Spleen (tissue), 11 donors: Measurements from ENCODE around the gene SLC30A3. TPM values are rescaled to one million over a fixed set of nuclear protein-coding genes. Genes with fewer than 3 reads are reported as not detected.
"Not testable (repeated sequence)": the region's sequence is repeated elsewhere in the genome, so short reads cannot be mapped to it uniquely, and the experiment has no call there.

ENCODE experiments used
- DNase-seq: peaks from one replicate; pipeline ENCODE4 v3.0.0-alpha.2; 2020
- H3K27ac ChIP-seq, 8 donors: fragments of 200-600 bp; sonication (generic) in 7 of 8; 1 replicate in 4 of 8; 2 replicates in 4 of 8; pipeline versions ENCODE4 v1.5.0 to v1.8.0; 2016 to 2021; ENCODE audit warnings: inconsistent platforms in 4 of 8, mild to moderate bottlenecking in 4 of 8, moderate library complexity in 1 of 8
- H3K27me3 ChIP-seq, 7 donors: fragments of 200-600 bp; sonication (generic) in 6 of 7; replicated peaks in 1 of 7; 1 replicate in 4 of 7; 2 replicates in 3 of 7; pipeline versions ENCODE4 v1.5.0 to v1.8.0; 2016 to 2021; ENCODE audit warnings: inconsistent platforms in 3 of 7, mild to moderate bottlenecking in 1 of 7
- H3K36me3 ChIP-seq, 6 donors: fragments of 200-600 bp; sonication (generic) in 5 of 6; 1 replicate in 4 of 6; 2 replicates in 2 of 6; pipeline versions ENCODE4 v1.5.0 to v1.8.0; 2016 to 2021; ENCODE audit warnings: inconsistent platforms in 2 of 6
- H3K4me1 ChIP-seq, 6 donors: fragments of 200-600 bp; sonication (generic) in 5 of 6; 1 replicate in 3 of 6; 2 replicates in 3 of 6; pipeline versions ENCODE4 v1.5.0 to v1.8.0; 2016 to 2021; ENCODE audit warnings: inconsistent platforms in 3 of 6
- H3K4me3 ChIP-seq, 8 donors: fragments of 200-600 bp; sonication (generic) in 7 of 8; 1 replicate in 4 of 8; 2 replicates in 4 of 8; pipeline versions ENCODE4 v1.5.0 to v1.8.0; 2016 to 2021; ENCODE audit warnings: inconsistent platforms in 4 of 8, mild to moderate bottlenecking in 4 of 8, moderate library complexity in 2 of 8
- H3K9me3 ChIP-seq, 8 donors: fragments of 200-600 bp; sonication (generic) in 7 of 8; 1 replicate in 4 of 8; 2 replicates in 4 of 8; pipeline versions ENCODE4 v1.5.0 to v1.8.0; 2016 to 2021; ENCODE audit warnings: inconsistent platforms in 4 of 8
- CTCF ChIP-seq, 11 experiments: fragments of 200-600 bp in 7 of 11; fragments of 450-650 bp in 4 of 11; sonication (generic) in 4 of 11; IDR thresholded peaks in 8 of 11; conservative IDR thresholded peaks in 3 of 11; 1 replicate in 7 of 11; 2 replicates in 4 of 11; pipeline versions ENCODE4 v1.4.0 to v1.8.0; 2016 to 2021; ENCODE audit warnings: antibody characterized with exemption in 11 of 11, inconsistent platforms in 4 of 11, mild to moderate bottlenecking in 1 of 11
- POLR2A ChIP-seq, 3 donors: fragments of 450-650 bp; IDR thresholded peaks; one replicate each; pipeline ENCODE4 v1.5.1; 2017; ENCODE audit warnings: antibody characterized with exemption in 3 of 3, mild to moderate bottlenecking in 1 of 3
- POLR2AphosphoS5 ChIP-seq, 3 donors: sonication (generic); formaldehyde crosslinking; IDR thresholded peaks; one replicate each; pipeline ENCODE4 v1.5.1; 2017; ENCODE audit warnings: antibody characterized with exemption in 3 of 3
- WGBS, 5 donors: extraction: QIAGEN DNeasy Blood & Tissue Kit in 3 of 5; methylation state at CpG; one replicate each; pipeline versions ENCODE4 v1.1.5 to v1.1.7; 2013 to 2018; 5-methylcytosine and 5-hydroxymethylcytosine counted together
- intact Hi-C: fragments of 100-400 bp; cut with DNase I; formaldehyde crosslinking; loops from one replicate; pipeline ENCODE4 v1.15.0; 2023; ENCODE audit warnings: low total_unique reads
- polyA plus RNA-seq, 3 donors: library from polyadenylated mRNA; stranded (reverse); fragments of 200-250 nt; gene quantifications; one replicate each; pipeline ENCODE4 v1.2.1, GENCODE V29; 2013
- total RNA-seq, 7 donors: library from RNA; depleted of rRNA in 3 of 7; stranded (reverse); fragments of >200 nt in 3 of 7; fragmentation: NEBNext Ultra II Directional in 4 of 7; extraction: Animal tissue kit (Norgen Biotek cat#: 25700) in 4 of 7; gene quantifications; one replicate each; pipeline versions ENCODE4 v1.1.0 to v1.2.1, GENCODE V29; 2016 to 2021
- donor health status: healthy with polysubstance abuse.
- donor health status: DM: no; HTN: no; CAD: no; lungs with moderate emphysema.
- donor health status: DM: no; HTN: no; CAD: no.
- donor health status: Bipolar disorder and iron deficiency.
- donor health status: healthy.
- donor health status: DM: no; HTN: no; CAD: no.
- donor health status: DM: yes; HTN: yes; CAD: no.

The SLC30A3 gene
- total and polyA plus RNA-seq, 10 donors: 0.05 to 0.34 (median 0.16) TPM; not detected in 5

- H3K4me1 ChIP-seq: peaks cover 5 to 10% (median 8%) of the 10 kb centered on the region in 6 donors
These were observed 15.2 kb upstream of the SLC30A3 start for GRCh38 chr2:27278010-27278409.

DNA sequence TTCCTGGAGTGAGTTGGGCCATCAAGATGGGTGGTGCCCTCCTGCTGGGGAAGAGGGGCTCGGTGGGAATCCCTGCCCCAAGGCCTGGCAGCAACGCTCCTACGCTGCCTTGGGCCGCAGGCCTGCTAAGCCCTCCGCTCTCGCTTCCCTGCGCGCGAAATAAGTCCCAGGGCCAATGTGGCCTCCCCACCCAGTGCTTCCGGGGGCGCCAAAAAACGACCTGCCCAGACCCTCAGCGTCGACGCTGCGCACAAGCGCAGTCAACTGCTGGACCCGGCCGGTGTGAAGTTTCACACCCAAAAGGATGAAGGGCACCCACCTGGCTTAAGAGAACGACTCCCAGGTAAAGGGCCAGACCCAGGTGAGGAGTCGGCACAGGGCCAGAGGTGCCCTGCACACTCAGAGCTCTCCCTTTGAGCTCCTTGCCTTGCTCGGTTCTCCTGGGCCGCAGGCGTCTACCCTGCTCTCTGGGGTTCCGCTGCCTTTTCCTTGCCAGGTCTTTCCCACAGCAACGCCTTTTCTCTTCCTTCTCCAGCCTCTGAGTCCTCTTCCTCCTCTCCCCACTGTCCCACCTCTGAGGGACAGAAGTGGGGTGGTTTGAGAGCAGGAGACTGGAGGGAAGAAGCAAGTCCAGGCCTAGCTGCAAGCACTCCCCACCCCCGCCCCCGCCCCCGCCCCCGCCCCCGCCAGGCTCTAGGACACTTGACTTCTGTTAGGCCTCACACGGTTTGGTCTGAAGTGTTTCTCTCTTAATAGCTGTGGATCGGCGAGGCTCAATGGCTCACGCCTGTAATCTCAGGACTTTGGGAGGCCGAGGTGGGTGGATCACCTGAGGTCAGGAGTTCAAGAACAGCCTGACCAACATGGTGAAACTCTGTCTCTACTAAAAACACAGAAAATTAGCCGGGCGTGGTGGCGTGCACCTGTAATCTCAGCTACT is 12.6 kb upstream of the SLC30A3 start, which contains the start of gene DNAJC5G:
Gene DNAJC5G, plus strand, starts transcription at position 223 of the 940 bp plus-strand sequence. CDS start 1,296 bp downstream, outside the sequence.
- no peak within 1 kb of the TSS for H3K4me3 ChIP-seq
- H3K9me3 ChIP-seq: no peaks in the 10 kb centered on the region
- no peaks in the 10 kb centered on the region for H3K36me3 ChIP-seq
- WGBS, 5 donors: 79 to 88% (median 86%) methylated on average over 19 to 39 of the region's 39 CpGs
- H3K27ac ChIP-seq: no peak within 1 kb of the TSS
- H3K27me3 ChIP-seq: peaks cover 0 to 10% (median 0%) of the 10 kb centered on the region in 7 donors
- H3K4me1 ChIP-seq: peaks cover 5 to 10% (median 8%) of the 10 kb centered on the region in 6 donors
- intact Hi-C loops: loop anchor here (5.0 to 10.0 kb wide), 2 partner anchors 178 to 311 kb away; no protein-coding TSS in a partner anchor
- DNase-seq: no peak
- TF ChIP-seq POLR2A (IDR thresholded peaks at IDR 0.05) (no peak), POLR2AphosphoS5 (IDR thresholded peaks at IDR 0.05) (no peak), CTCF (IDR thresholded peaks at IDR 0.05 in 8 of 11, conservative IDR thresholded peaks at IDR 0.05 in 3 of 11) (no peak)

More at GRCh38 chr2:27278010-27278409, 15.2 kb upstream of the SLC30A3 start:
- DNase-seq: no peak
- intact Hi-C loops: loop anchor here (5.0 to 10.0 kb wide), 2 partner anchors 181 to 313 kb away; no protein-coding TSS in a partner anchor
- no peaks in the 10 kb centered on the region for H3K9me3 ChIP-seq
- peaks cover 0 to 18% (median 0%) of the 10 kb centered on the region in 7 donors for H3K27me3 ChIP-seq
- TF ChIP-seq CTCF (IDR thresholded peaks at IDR 0.05 in 8 of 11, conservative IDR thresholded peaks at IDR 0.05 in 3 of 11) (no peak), POLR2A (IDR thresholded peaks at IDR 0.05) (no peak), POLR2AphosphoS5 (IDR thresholded peaks at IDR 0.05) (no peak)
- no peak overlapping the region for H3K4me3 ChIP-seq
- H3K36me3 ChIP-seq: no peaks in the 10 kb centered on the region
- H3K27ac ChIP-seq: no peak overlapping the region
- WGBS, 5 donors: 63 to 78% (median 73%) methylated on average over 1 of the region's 1 CpG

DNA sequence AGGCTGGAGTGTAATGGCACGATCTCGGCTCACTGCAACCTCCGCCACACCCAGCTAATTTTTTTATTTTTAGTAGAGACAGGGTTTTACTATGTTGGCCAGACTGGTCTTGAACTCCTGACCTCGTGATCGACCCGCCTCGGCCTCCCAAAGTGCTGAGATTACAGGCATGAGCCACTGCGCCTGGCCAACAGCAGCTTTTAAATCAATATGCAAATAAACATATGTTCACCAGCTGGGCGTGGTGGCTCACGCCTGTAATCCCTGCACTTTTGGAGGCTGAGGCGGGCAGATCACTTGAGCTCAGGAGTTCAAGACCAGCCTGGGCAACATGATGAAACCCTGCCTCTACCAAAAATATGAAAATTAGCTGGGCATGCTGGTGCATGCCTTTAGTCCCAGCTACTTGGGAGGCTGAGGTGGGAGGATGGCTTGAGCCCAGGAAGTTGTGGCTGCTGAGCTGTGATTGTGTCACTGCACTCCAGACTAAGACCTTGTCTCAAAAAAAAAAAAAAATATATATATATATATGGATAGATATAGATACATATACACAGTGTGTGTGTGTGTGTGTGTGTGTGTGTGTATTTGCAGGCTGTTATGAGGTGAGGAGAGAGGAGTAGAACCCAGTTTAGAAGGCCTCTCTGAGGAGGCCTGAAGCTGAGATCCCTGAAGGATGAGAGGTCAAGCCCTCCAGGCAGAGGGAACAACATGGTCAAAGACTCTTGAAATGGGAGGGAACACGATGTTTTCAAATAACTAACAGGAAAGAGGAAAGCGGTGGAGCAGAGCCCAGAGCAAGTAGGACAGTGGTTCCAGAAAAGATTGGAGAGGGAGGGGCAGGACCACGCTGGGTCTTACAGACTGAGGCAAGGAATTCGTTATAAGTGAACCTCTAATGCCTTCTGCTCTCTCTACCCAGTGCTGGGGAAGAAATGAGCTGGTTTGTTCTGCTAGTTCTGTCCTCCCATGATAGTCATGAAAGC is 10.0 kb upstream of the SLC30A3 start:
- H3K9me3 ChIP-seq, DNase-seq, H3K36me3 ChIP-seq, H3K4me3 ChIP-seq, H3K4me1 ChIP-seq, H3K27ac ChIP-seq: not testable (repeated sequence)
- H3K27me3 ChIP-seq: peaks cover 0 to 26% (median 0%) of the 10 kb centered on the region in 7 donors
- WGBS, 5 donors: 77 to 85% (median 82%) methylated on average over 15 of the region's 15 CpGs
- intact Hi-C loops: loop anchor here (10.0 kb wide), 1 partner anchor 308 kb away; no protein-coding TSS in a partner anchor

GRCh38 chr2:27271631-27272340 is 8.9 kb upstream of the SLC30A3 start:
- intact Hi-C loops: loop anchor here (10.0 kb wide), 1 partner anchor 307 kb away; no protein-coding TSS in a partner anchor
- Histone ChIP-seq H3K9me3 (no peaks in the 10 kb centered on the region), H3K27ac (no peak overlapping the region), H3K4me3 (no peak overlapping the region), H3K27me3 (peaks cover 0 to 29% (median 0%) of the 10 kb centered on the region in 7 donors), H3K4me1 (no peaks in the 10 kb centered on the region), H3K36me3 (no peaks in the 10 kb centered on the region)
- no peak for DNase-seq
- TF ChIP-seq POLR2A (IDR thresholded peaks at IDR 0.05): no peak
- TF ChIP-seq POLR2AphosphoS5 (IDR thresholded peaks at IDR 0.05): no peak
- no peak for TF ChIP-seq CTCF (IDR thresholded peaks at IDR 0.05 in 8 of 11, conservative IDR thresholded peaks at IDR 0.05 in 3 of 11)
- WGBS, 5 donors: 71 to 76% (median 76%) methylated on average over 11 of the region's 11 CpGs
